ENCODE measurements around the gene POFUT2.

POFUT2 gene

DNA sequence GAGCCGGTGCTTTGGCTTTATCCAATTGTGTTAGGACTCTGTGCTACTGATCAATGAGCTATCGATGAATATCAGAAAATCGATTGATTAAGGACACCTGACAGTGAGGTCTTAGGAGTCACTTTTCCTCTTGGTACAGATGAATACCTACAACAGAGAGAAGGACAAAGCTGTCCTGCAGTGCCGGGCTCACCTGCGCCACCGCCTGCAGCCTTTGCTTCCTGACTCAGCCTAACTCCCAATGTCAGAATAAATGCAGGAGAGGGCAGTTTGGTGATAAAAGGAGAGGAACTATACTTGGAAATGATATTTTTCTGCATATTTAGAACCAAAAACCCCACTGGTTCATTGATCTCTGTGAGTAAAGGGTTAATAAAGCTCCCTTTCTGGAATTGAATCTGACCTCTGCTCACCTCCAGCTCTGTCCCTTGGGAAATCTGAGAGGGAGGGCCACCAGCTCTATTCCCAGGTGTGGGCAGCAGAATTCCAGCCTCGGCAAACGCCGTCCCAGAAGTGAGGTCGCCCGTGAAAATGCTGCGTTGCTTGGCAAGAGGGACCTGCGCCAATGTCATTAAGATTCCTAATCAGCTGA is 39.3 kb downstream of the POFUT2 start:
- DNase-seq: no peak

DNA sequence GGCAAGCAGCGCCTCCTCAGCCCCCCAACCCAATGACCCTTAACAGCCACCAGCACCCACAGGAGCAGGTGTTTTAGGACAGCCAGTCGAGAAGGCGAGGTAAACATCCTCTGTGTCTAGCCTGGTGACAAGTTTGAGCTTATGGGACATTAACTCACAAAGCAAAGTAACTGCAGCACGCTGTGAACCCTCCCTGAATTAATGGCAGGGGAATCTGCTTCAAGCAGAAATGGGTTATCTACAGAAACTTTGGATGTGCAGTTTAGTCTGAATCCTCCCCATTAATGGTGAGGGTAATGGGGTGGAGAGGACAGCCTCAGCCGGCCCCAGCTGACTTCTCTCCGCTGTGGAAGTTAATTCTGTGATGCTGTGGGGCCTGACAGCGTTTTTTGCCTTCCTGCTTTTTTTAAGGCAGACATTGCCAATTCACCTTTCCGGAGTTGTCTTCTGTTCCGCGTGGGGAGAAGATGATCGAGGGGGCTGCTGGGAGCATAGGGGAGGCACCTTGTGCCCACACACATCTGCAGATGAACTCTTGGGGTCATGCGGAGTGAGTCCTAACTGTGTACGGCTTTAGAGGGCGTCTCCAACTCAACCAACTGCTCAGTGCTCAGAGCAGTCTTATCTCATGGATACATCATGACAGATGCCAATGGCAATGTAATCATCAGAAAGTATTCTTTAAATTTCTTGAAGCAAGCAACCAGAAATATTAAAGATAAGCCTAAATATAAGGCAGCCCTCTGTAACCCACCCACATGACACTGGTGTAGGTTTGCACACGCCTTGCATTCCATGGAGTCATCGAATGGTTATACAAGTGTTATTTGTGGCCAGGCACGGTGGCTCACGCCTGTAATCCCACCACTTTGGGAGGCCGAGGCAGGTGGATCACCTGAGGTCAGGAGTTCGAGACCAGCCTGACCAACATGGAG is 41.0 kb downstream of the POFUT2 start:
- DNase-seq: no peak

DNA sequence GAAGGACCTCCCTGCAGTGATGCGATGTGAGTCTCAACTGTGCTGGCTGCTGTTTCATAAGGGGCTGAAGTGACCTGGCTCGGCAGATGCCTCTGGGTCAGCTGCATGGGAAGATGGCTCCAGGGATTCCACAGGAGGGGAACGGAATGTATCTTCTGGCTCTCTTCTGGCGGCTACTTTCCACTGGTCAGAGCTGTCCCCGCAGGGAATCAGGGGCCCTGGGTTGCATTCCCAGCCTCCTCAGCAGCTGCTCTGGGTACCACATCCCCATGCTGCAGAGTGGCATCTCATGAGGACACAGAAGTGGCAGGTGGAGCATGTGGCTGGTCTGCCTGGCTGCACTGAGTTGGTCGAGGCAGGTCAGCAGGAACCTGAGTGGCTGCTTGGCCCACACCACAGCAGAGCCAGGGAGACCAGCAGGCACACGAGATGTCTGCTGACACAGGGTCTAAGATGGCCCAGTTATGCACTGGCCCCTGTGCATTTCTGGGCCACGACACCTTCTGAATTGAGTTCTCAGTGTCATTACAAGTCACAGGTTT is 42.8 kb downstream of the POFUT2 start:
- DNase-seq: no peak

DNA sequence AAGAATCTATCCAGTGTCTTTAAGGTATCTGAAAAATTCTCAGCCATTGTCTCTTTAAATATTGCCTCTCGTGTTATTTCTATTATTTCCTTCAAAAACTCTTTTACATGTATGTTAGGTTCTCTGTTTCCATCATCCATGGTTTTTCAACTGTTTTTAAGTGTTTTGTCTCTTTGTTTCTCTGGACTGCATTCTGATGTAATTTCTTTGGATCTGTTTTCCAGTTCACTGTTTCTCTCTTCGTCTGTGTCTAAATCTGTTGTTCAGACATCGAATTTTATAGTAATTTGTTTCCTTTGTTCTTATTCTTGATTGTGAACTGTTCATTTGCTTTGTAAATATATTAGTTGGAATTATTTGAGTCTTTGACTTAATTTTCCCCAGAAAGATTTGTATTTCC is 44.1 kb downstream of the POFUT2 start:
- no peak for DNase-seq

DNA sequence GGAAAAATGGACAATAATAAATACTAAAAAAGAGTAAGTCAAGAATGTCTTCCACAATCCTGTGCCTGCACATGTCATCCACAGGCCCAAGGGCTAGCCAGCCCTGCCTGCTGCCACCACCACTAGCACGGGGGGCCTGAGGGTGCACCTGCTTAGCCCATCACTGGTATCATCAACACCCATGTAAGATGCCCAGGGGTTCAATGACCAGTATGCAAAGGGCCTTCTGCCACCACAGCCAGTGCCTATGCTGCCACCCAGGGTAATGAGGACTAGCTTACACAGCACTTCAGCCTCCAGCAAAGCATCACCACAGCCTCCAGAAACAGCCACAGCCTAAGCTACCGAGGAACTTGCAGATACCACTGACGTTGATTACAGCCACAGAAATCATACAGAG is 46.3 kb downstream of the POFUT2 start:
- no peak for DNase-seq

DNA sequence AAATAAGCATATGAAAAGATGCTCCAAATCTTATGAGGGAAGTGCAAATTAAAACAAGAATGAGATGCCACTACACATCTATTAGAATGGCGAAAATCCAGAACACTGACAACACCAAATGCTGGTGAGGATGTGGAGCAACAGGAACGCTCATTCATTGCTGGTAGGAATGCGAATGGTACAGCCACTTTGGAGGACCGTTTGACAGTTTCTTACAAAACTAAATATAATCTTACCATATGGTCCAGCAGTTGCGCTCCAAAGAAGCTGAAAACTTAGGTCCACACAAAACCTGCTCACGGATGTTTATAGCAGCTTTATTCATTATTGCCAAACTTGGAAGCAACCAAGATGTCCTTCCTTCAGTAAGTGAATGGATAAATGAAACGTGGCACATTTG is 50.3 kb downstream of the POFUT2 start:
- DNase-seq: no peak

DNA sequence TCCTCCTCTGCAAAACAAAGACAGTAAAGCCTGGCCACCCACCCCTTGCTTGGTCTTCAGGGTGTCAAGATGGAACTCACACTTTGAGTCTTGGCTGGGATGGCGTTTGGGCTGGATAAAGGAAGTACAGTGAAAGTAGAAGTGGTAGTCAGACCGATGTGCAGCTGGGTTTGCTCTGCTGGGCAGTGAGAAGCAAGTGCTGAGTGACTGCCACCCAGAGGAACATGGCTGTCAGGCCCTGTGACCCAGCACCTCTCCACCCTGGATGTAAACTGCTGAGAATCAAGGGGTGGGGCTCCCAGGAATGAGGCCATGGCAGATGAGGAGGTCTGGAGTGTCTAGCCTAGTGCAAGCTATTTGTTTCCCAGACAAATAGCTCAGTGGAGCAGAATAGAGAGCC is 51.2 kb downstream of the POFUT2 start:
- DNase-seq: peak; percentile 71

DNA sequence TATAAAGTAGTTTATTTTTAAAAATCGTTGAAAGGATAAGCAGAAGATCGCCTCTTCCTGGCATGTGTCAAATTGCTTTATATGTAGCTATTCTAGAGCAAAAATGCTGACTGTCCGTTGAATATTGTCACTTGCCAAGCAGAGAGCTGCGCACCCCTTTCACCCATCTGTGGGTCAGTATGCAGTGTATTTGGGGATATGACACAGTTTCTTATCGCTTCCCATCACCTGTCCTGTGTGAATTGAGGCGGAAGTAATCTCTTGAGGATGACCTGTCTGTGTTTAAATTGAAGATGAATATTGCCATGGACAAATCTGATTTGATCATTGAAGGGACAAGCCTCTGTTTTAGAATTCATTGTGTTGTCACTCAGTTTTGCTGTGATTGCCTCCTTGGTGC is 52.2 kb downstream of the POFUT2 start:
- DNase-seq: peak; percentile 35

DNA sequence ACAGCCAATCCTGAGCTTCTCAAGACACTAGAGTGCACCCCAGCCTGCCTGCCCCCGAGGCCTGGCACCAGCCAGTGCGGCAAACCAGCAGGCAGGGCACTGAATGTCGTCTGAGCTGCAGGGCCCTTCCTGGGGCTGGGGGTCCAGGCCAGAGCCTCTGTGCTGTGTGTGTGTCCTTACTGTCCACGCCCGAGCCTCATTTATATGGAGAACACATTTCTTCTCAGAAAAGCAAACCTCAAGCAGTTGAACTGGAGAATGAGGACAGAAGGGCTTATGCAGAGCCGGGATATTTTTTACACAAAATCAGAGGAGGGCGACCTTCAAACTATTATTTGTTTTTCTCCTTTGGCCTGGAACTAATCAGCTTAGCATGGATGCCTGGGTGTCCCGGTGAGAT is 52.7 kb downstream of the POFUT2 start:
- no peak for DNase-seq

DNA sequence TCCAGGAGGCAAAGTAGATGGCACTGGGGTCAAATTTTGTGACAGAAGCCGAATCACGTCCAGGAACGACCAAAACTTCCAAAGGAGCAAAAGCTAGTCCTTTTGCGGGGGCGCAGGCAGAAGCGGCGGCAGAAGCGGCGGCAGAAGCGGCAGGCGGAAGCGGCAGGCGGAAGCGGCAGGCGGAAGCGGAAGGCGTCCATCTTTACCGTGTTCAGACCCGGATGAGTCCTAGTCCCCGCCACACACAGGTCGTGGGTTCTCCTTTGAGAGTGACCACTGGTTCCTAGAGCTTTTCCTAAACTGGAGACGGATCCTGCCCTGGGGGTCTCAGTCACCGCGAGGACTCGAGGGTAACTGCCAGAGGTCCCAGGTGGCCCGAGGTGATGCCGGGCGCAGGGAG is 53.6 kb downstream of the POFUT2 start:
- no peak for DNase-seq

DNA sequence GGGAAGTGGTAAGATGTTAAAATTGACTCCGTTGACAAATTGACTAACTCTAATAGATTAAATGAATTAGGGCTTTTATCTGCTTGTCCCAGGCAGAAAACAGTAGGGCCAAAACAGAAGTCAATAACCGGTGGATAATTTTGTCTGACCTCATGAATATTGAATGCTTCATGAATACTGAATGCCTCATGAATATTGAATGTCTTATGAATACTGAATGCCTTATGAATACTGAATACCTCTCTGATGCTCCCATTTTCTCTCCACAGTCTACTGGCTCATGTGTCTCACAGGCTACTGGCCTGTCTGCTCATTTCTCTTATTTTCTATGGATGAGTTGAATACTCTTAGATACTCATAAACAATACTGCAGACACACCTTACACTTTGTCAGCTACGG is 56.0 kb downstream of the POFUT2 start:
- no peak for DNase-seq

DNA sequence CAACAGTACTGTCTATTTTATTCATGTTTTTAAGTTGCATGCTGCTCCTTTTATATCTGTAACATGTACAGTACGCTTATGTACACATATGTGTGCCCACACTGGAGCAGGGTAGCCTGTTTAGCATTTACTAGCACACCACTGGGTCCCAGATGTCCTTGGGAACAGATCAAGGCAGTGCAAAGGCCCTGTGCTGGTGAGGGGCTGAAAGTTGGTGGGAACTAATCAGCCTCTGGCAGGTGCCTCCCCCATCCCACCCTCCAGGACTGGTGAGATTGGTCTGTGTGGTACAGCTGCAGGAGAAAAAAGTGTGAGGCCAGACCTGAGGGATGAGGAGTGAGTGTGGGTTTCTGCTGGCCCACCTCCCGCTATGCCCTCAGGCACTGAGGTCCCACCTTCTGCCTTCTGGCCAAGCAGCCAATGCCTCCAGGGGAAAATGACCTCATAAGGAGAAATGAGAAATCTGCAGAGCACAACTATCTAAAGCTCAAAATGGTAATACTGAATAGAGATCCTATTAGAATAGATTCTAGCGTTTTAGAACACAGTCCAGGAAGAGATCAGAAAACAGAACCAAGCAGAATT is 58.9 kb downstream of the POFUT2 start:
- no peak for DNase-seq

DNA sequence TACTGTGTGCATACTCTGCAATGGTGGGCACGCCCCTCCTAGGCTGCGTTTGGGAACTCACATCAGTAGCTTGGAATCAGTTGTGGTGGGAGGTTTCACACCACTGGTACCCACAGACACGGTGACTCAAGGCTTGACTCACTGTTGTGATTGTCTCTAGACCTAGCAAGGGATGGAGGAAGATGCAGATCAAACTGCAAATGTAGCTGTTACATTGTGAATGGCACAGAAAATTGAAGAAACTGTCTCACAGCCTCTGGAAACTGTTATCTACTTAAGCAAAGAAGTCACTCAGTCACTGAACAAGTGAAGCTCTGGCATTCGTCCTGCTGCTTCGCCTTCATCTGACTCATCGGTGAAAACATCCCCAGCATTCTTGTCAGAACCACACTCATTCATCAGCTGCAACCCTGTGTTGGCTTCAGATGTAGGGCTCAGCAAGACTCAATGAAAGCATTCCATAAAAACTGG is 59.5 kb downstream of the POFUT2 start:
- peak; percentile 41 for DNase-seq

DNA sequence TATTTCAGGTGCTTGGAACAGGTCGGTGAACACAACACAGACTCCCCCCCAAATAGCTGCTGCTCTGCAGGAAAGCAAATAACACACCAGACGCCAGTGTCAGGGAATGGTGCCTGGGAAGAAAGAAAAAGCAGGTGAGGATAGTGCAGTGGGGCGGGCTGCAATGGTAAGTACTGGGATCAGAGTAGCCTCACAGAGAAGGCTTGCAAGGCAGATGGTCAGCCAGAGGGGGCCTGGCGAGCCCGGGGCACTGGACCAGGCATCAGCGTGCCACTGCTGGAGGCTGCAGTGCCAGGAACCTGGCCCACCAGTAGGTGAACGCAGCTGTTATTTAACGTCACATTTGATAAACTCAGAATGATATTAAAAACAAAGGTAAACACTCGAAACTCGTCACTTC is 60.0 kb downstream of the POFUT2 start:
- DNase-seq: no peak

DNA sequence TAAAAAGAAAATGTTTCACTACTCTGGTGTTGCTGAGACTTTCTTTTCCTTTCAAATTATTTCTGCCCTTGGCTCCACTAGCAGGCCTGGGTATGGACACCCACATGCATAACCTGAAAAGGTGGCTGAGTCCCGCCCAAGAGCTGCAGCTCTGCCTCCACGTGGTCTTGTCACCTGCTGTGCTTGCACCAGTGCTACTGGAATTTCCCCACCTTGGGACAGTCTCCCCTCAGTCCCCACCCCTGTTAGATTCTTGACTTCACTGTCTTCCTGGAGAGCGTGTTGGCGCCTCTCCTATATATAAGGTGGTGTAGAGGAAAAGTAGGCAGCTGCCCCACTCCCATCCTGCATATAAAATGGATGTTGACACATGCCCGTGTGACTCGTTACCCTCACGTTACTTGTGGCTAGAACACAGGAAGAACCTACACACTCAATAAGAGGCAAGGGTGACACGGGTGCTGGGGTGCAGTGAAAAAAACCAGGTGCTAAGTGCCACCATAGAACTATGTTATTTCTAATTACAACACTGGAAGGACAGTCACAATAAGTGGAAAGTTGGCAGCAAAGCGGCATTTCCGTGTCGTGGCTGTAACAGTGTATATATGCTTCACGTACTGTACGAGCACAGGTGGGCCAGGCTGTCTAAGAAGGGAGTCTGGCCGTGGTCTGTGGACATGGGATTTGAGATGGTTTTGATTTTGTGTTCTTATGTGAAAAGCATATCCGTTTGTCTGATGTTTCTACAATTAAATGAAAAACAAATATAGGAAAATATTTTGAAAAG is 61.0 kb downstream of the POFUT2 start:
- DNase-seq: no peak

DNA sequence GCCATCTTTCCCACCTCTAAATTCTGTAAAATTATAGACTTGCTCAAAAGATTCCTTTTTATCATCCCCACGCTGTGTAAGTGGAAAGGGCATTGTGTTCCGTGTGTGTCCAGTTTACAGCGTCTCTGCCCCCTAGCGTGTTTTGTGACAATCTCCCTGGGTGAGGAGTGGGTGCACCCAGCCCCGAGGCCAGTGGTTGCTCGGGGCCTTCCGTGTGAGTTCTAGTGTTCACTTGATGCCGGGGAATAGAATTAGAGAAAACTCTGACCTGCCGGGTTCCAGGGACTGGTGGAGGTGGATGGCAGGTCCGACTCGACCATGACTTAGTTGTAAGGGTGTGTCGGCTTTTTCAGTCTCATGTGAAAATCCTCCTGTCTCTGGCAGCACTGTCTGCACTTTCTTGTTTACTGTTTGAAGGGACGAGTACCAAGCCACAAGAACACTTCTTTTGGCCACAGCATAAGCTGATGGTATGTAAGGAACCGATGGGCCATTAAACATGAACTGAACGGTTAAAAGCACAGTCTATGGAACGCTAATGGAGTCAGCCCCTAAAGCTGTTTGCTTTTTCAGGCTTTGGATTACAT is 61.9 kb downstream of the POFUT2 start:
- DNase-seq: no peak

DNA sequence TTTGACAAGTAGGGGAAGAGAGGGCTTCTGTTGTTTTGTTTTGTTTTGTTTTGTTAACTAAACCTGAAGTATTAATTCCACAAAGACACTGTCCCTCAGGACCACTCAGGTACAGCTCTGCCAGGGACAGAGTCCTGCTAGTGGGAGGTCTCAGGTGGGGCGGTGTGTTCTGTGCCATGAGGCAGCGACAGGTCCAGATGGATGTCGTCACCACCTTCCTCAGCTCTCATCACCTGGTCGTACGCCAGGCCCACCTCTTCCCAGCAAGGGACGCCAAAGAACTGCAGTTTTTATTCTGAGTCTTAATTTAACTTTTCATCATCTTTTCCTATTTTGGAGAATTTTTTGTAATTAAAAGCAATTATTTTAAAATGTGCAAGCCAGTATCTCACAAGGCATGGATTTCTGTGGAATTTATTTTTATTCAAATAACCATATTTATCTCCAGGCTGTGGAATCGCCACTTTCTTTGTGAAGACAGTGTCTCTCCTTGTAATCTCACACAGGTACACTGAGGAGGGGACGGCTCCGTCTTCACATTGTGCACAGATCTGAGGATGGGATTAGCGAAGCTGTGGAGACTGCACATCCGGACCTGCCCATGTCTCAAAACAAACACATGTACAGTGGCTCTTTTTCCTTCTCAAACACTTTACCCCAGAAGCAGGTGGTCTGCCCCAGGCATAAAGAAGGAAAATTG is 62.5 kb downstream of the POFUT2 start:
- DNase-seq: no peak

DNA sequence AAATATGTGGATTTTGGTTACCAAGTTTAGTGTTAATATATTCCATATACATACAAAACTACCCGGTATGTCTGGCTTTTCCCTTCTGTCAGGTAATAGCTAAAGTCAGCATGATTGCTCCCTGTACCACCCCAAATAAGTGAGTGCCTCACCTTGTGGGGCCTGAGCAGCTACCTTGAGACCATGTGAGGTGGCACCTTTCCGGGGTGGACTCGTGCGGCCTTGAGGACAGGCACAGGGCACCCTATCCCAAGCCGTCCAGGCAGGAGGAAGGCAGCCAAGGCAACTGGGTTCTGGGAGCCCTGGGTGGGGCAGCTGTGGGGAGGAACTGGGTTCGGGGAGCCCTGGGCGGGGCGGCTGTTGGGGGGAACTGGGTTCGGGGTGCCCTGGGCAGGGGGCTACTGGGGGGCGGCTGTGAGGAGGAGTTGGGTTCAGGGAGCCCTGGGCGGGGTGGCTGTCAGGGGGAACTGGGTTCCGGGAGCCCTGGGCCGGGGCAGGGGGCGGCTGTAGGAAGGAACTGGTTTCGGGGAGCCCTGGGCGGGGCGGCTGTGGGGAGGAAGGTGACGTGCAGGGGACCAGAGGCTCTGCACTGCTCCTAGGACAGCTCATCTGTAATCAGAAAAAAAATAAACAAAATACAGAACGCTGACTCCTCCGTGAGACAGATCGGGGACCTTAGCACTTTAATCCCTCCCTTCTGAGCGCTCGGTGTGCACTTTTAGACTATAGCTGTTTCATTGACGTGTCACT is 63.3 kb downstream of the POFUT2 start:
- DNase-seq: no peak

DNA sequence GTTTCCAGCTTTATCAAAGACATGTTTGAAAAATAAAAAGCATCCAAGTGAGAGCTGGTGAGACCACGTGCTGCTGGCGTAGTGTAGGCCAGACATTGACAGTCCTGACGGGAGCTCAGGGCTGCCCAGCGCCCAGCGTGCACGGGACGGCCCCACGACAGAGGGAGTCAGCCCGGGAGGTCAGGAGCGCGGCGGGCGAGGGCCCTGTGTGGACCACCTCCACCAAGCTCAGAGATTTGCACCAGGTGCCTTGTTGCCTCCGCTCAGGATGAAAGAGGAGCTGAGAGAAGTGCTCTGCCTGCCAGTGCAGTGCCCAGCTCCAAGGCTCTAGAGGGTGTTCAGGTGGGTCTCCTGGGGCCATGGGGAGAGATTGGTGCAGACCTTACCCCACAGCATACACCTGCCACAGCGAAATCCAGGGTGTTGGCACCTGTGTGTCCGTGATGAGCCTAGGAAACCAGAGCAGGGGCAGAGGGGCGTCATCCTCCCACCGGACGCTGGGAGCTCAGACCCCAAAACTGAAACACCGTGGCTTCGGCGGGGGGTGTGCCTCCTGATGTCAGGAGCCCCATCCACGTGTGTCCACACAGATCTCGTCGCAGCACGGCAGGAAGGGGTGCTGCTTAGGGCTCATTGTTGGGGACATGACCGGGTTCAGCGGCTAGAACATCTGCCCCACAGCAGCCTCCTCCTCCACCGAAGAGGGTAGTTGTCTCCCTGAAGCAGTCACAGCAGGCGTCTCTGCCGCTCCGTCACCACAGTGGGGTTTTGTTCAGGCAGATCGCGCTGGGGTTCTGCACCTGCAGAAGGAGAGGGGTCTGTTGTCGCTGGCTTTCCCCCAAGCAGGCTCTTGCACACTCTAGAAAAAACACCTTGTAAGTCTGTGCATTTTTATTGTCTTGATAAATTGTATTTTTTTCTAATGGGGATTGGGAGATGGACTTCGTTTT is 64.2 kb downstream of the POFUT2 start:
- DNase-seq: no peak

DNA sequence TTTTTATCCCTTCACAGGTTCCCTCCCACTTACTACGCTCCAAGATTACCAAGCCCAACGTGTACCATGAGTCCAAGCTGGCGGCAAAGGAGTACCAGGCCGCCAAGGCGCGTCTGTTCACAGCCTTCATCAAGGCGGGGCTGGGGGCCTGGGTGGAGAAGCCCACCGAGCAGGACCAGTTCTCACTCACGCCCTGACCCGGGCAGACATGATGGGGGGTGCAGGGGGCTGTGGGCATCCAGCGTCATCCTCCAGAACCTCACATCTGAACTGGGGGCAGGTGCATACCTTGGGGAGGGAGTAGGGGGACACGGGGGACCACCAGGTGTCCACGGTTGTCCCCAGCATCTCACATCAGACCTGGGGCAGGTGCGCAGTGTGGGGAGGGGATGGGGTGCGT is 65.7 kb downstream of the POFUT2 start:
- DNase-seq: no peak
